ENCODE measurements around the gene CYB561D1.

DNA sequence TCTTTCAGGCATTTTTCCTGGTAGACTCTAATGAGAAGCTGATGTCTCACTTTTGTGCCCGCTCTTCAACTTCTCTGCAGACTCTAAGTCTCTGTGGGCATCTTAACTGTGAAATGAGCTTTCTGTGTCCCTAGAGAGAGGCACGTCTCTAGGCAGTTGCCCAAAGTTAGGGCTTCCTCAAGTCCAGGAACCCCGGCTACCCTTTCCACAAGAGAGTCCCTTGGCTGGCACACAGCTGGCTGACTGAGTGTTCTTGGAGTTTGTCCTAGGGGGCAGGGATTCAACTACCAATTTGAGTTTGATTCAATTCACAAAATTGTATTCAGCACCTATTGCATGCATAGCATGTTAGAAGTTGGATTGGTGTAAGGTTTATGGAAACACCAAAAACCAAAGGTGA is 47.2 kb downstream of the CYB561D1 start:
- no peak for TF ChIP-seq SP1 (IDR thresholded peaks at IDR 0.05)
- TF ChIP-seq FOXM1 (IDR thresholded peaks at IDR 0.05; ENCODE audit: borderline replicate concordance): no peak
- no peak for TF ChIP-seq SUZ12 (IDR thresholded peaks at IDR 0.05)
- no peak for TF ChIP-seq NFRKB (IDR thresholded peaks at IDR 0.05)
- no peak for TF ChIP-seq HDGF (IDR thresholded peaks at IDR 0.05; ENCODE audit: borderline replicate concordance)
